ENCODE data around the gene RBFOX2. TPM values are rescaled to one million over a fixed set of nuclear protein-coding genes. Genes with fewer than 3 reads are reported as not detected.

The RBFOX2 gene
- total RNA-seq, 2 experiments from 2014 or later = 54.3 to 78.7 TPM

- intact Hi-C loops (cut with micrococcal nuclease; ENCODE audit: unreplicated experiment) = no loop called here
- DNase-seq (ENCODE audit: low spot score) = no peak
- H4K20me1 ChIP-seq (ENCODE audit: insufficient read depth, low read length) = no peaks in the 10 kb centered on the region
- H3K4me2 ChIP-seq (ENCODE audit: low read length) = no peak overlapping the region
- POLR2A ChIA-PET = no interaction called here
- H3K4me3 ChIP-seq (ENCODE audit: low read depth, low read length, poor library complexity, severe bottlenecking) = no peak overlapping the region
- no TSS peak for BruUV-seq (replicated peaks)
- no peaks in the 10 kb centered on the region for H3K36me3 ChIP-seq (ENCODE audit: insufficient read depth, low read length)
- H3K9me2 ChIP-seq (ENCODE audit: insufficient read depth, low read length) = no peaks in the 10 kb centered on the region
- H3K9me3 ChIP-seq (ENCODE audit: low read length) = peaks cover 7% of the 10 kb centered on the region; the same call in 1 of the 2 replicates
- TF ChIP-seq EZH2phosphoT487 (IDR thresholded peaks at IDR 0.05; ENCODE audit: borderline replicate concordance, low read depth, low read length) (no peak), CTCF (conservative IDR thresholded peaks at IDR 0.05; ENCODE audit: low read length) (no peak)
- H3K27ac ChIP-seq (ENCODE audit: low read depth, low read length, poor library complexity, severe bottlenecking) = no peak overlapping the region
- CTCF ChIA-PET (ENCODE audit: unreplicated experiment) = interaction anchor here (0.6 kb wide), 1 partner anchor 435 kb away, joined by 3 read pairs; no protein-coding TSS in a partner anchor
- H3K79me2 ChIP-seq (ENCODE audit: insufficient read depth, low read depth, low read length) = no peaks in the 10 kb centered on the region
- H2AFZ ChIP-seq (ENCODE audit: low read length) = no peak overlapping the region
- peaks cover 30% of the 10 kb centered on the region for H3K4me1 ChIP-seq (ENCODE audit: insufficient read depth, low read length, poor library complexity, severe bottlenecking)
Observed at GRCh38 chr22:35688913-35689675, 339.5 kb downstream of the RBFOX2 start.

Other genes starting within 250 kb of the RBFOX2 start
- 9.9 and 10.7 TPM in 2 replicates for gene APOL3, start 131.9 kb upstream of the RBFOX2 start, total RNA-seq (2014; rRNA removed; shearing (Covaris generic))
- 14.4 and 19.6 TPM in 2 replicates for gene APOL3, start 131.9 kb upstream of the RBFOX2 start, total RNA-seq (2022)
- gene APOL4, start 173.0 kb upstream of the RBFOX2 start, total RNA-seq (2014; rRNA removed; shearing (Covaris generic)) = not detected in 2 replicates
- gene APOL4, start 173.0 kb upstream of the RBFOX2 start, total RNA-seq (2022) = not detected in 2 replicates
- gene APOL2, start 210.7 kb upstream of the RBFOX2 start, total RNA-seq (2014; rRNA removed; shearing (Covaris generic)) = 11.8 and 14.9 TPM in 2 replicates
- gene APOL2, start 210.7 kb upstream of the RBFOX2 start, total RNA-seq (2022) = 9.1 and 12.4 TPM in 2 replicates
- 0.47 and 0.64 TPM in 2 replicates for gene APOL1, start 224.3 kb upstream of the RBFOX2 start, total RNA-seq (2014; rRNA removed; shearing (Covaris generic))
- gene APOL1, start 224.3 kb upstream of the RBFOX2 start, total RNA-seq (2022) = 0.42 and 0.65 TPM in 2 replicates

All from OCI-LY7 (cell line).